ENCODE results near the gene NF2.

- TF ChIP-seq TCF7 (CRISPR knock-in tag; IDR thresholded peaks at IDR 0.05; ENCODE audit: low read depth), result no peak
- no peak for TF ChIP-seq E2F4 (CRISPR knock-in tag; IDR thresholded peaks at IDR 0.05; ENCODE audit: borderline replicate concordance, low read depth)
- peak; percentile 47 for TF ChIP-seq CTCF (IDR thresholded peaks at IDR 0.05)
- TF ChIP-seq EMX1 (CRISPR knock-in tag; IDR thresholded peaks at IDR 0.05), result no peak
- no peak for TF ChIP-seq NR1H2 (CRISPR knock-in tag; IDR thresholded peaks at IDR 0.05)
- TF ChIP-seq ATF2 (CRISPR knock-in tag; IDR thresholded peaks at IDR 0.05; ENCODE audit: borderline replicate concordance, low read depth), result no peak
- no peak for TF ChIP-seq IRF2 (CRISPR knock-in tag; IDR thresholded peaks at IDR 0.05; ENCODE audit: borderline replicate concordance, low read depth)
- no peak for TF ChIP-seq MAX (CRISPR knock-in tag; IDR thresholded peaks at IDR 0.05)
- TF ChIP-seq ATF6 (CRISPR knock-in tag; IDR thresholded peaks at IDR 0.05), result no peak
- no peak for TF ChIP-seq JUN (CRISPR knock-in tag; IDR thresholded peaks at IDR 0.05)
- TF ChIP-seq GRHL2 (CRISPR knock-in tag; IDR thresholded peaks at IDR 0.05; ENCODE audit: insufficient replicate concordance, severe bottlenecking), result no peak
- no peak for TF ChIP-seq ATF3 (CRISPR knock-in tag; conservative IDR thresholded peaks at IDR 0.05)
- TF ChIP-seq NFE2L1 (CRISPR knock-in tag; IDR thresholded peaks at IDR 0.05), result no peak
- no peak for TF ChIP-seq CBFB (CRISPR knock-in tag; IDR thresholded peaks at IDR 0.05; ENCODE audit: low read depth)
Observed at GRCh38 chr22:29689880-29690213, 86.4 kb downstream of the NF2 start.

Data from WTC11 (cell line).